B cell (primary cell): Measurements from ENCODE around the gene FBN2.

Source experiments
- EZH2 ChIP-seq: IDR thresholded peaks from 2 replicates; pipeline ENCODE4 v1.6.1; 2012; ENCODE audit warnings: borderline replicate concordance, low read depth, mild to moderate bottlenecking, moderate library complexity, low read length; ENCODE audit not compliant: insufficient read depth, poor library complexity, severe bottlenecking
- TF ChIP-seq, protein P1 (sequence below): fragments of 200-600 bp; IDR thresholded peaks from one replicate; pipeline ENCODE4 v1.8.0; 2022; ENCODE audit warnings: antibody characterized with exemption, mild to moderate bottlenecking

DNA sequence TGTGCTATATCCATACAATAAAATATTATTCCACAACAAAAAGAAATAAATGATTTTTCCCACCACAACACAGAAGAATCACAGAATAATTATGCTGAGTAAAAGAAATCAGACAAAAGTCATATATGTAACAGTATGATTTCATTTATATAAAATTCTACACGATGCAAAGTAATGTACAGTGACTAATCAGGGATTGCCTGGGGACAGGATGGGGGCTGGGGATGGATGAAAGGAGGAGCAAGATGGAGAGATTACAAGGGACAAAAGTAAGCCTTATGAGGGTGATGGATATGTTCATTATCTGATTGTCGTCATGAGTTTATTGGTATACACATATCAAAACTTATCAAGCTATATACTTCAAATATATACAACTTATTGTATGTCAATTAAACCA, 154.0 kb downstream of the FBN2 start:
- TF ChIP-seq, protein P1, sequence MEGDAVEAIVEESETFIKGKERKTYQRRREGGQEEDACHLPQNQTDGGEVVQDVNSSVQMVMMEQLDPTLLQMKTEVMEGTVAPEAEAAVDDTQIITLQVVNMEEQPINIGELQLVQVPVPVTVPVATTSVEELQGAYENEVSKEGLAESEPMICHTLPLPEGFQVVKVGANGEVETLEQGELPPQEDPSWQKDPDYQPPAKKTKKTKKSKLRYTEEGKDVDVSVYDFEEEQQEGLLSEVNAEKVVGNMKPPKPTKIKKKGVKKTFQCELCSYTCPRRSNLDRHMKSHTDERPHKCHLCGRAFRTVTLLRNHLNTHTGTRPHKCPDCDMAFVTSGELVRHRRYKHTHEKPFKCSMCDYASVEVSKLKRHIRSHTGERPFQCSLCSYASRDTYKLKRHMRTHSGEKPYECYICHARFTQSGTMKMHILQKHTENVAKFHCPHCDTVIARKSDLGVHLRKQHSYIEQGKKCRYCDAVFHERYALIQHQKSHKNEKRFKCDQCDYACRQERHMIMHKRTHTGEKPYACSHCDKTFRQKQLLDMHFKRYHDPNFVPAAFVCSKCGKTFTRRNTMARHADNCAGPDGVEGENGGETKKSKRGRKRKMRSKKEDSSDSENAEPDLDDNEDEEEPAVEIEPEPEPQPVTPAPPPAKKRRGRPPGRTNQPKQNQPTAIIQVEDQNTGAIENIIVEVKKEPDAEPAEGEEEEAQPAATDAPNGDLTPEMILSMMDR, result no peak
- TF ChIP-seq EZH2, result no peak
